Glutamatergic neuron (in vitro differentiated cells): ENCODE measurements around the gene C22orf23. TPM values are rescaled to one million over a fixed set of nuclear protein-coding genes. Genes with fewer than 3 reads are reported as not detected.

Experiments
- DNase-seq: peaks from one replicate; pipeline ENCODE4 v3.0.0; 2022
- H3K27ac Mint-ChIP-seq: one replicate; pipeline ENCODE4 v1.8.0; 2020; ENCODE audit warnings: mild to moderate bottlenecking, mixed read lengths, inconsistent platforms; ENCODE audit not compliant: unreplicated experiment
- H3K27me3 Mint-ChIP-seq: one replicate; pipeline ENCODE4 v1.8.0; 2020; ENCODE audit warnings: mild to moderate bottlenecking, moderate library complexity, mixed read lengths, inconsistent platforms; ENCODE audit not compliant: unreplicated experiment
- H3K36me3 Mint-ChIP-seq: one replicate; pipeline ENCODE4 v1.8.0; 2020; ENCODE audit warnings: mild to moderate bottlenecking, mixed read lengths, inconsistent platforms; ENCODE audit not compliant: unreplicated experiment
- H3K4me1 Mint-ChIP-seq: one replicate; pipeline ENCODE4 v1.8.0; 2020; ENCODE audit warnings: mild to moderate bottlenecking, low read depth, mixed read lengths, inconsistent platforms; ENCODE audit not compliant: unreplicated experiment
- H3K4me3 Mint-ChIP-seq: one replicate; pipeline ENCODE4 v1.8.0; 2020; ENCODE audit warnings: mild to moderate bottlenecking, mixed read lengths, inconsistent platforms; ENCODE audit not compliant: unreplicated experiment
- H3K9me3 Mint-ChIP-seq: one replicate; pipeline ENCODE4 v1.8.0; 2020; ENCODE audit warnings: mild to moderate bottlenecking, moderate library complexity, mixed read lengths, inconsistent platforms; ENCODE audit not compliant: unreplicated experiment
- CTCF ChIP-seq: fragments of 200-600 bp; sonication (generic); IDR thresholded peaks from one replicate; pipeline ENCODE4 v1.5.0; 2021; ENCODE audit not compliant: partially characterized antibody, unreplicated experiment
- total RNA-seq: library from RNA; stranded (reverse); fragmentation: NEBNext Ultra II Directional; extraction: Animal tissue kit (Norgen Biotek cat#: 25700); gene quantifications from one replicate; pipeline ENCODE4 v1.2.1, GENCODE V29; 2021; ENCODE audit not compliant: unreplicated experiment

Gene C22orf23
- total RNA-seq, 1 donor from 2014 or later = 0.64 TPM

- no peak for TF ChIP-seq CTCF
- Mint-ChIP-seq H3K4me3 (no peak overlapping the region), H3K9me3 (no peaks in the 10 kb centered on the region), H3K4me1 (peaks cover 6% of the 10 kb centered on the region), H3K27ac (no peak overlapping the region), H3K36me3 (no peaks in the 10 kb centered on the region), H3K27me3 (peaks cover 3% of the 10 kb centered on the region)
- DNase-seq = no peak
Measured at GRCh38 chr22:37991731-37992442, 38.5 kb upstream of the C22orf23 start.

GRCh38 chr22:37990862-37991261 is 37.5 kb upstream of the C22orf23 start:
- H3K27ac Mint-ChIP-seq = no peak overlapping the region
- no peak overlapping the region for H3K4me3 Mint-ChIP-seq
- H3K4me1 Mint-ChIP-seq = no peaks in the 10 kb centered on the region
- no peak for TF ChIP-seq CTCF
- DNase-seq = no peak
- peaks cover 3% of the 10 kb centered on the region for H3K27me3 Mint-ChIP-seq
- no peaks in the 10 kb centered on the region for H3K9me3 Mint-ChIP-seq
- no peaks in the 10 kb centered on the region for H3K36me3 Mint-ChIP-seq

- H3K4me3 Mint-ChIP-seq = no peak overlapping the region
- TF ChIP-seq CTCF = no peak
- no peak overlapping the region for H3K27ac Mint-ChIP-seq
- no peak for DNase-seq
- no peaks in the 10 kb centered on the region for H3K9me3 Mint-ChIP-seq
- no peaks in the 10 kb centered on the region for H3K4me1 Mint-ChIP-seq
- no peaks in the 10 kb centered on the region for H3K36me3 Mint-ChIP-seq
- H3K27me3 Mint-ChIP-seq = peaks cover 9% of the 10 kb centered on the region
Measured at GRCh38 chr22:37990301-37990700, 36.9 kb upstream of the C22orf23 start.

- Mint-ChIP-seq H3K4me1 (no peaks in the 10 kb centered on the region), H3K36me3 (no peaks in the 10 kb centered on the region), H3K27ac (no peak overlapping the region), H3K4me3 (no peak overlapping the region), H3K27me3 (peaks cover 10% of the 10 kb centered on the region), H3K9me3 (no peaks in the 10 kb centered on the region)
- no peak for TF ChIP-seq CTCF
- DNase-seq = no peak
Measured at GRCh38 chr22:37989146-37990045, 36.0 kb upstream of the C22orf23 start.

- Mint-ChIP-seq H3K9me3 (peaks cover 1% of the 10 kb centered on the region), H3K36me3 (no peaks in the 10 kb centered on the region), H3K4me1 (no peaks in the 10 kb centered on the region), H3K4me3 (no peak overlapping the region), H3K27ac (no peak overlapping the region), H3K27me3 (peaks cover 15% of the 10 kb centered on the region)
- no peak for DNase-seq
- no peak for TF ChIP-seq CTCF
Measured at GRCh38 chr22:37986371-37986770, 33.0 kb upstream of the C22orf23 start.
